CD14-positive monocyte (primary cell): ENCODE measurements around the gene ROBO2. TPM values are rescaled to one million over a fixed set of nuclear protein-coding genes. Genes with fewer than 3 reads are reported as not detected.

Source experiments
- DNase-seq, 3 donors: peaks; one replicate each; pipeline ENCODE4 v3.0.0-alpha.2; 2011 to 2022
- H2AFZ ChIP-seq: 2 replicates; pipeline ENCODE4 v1.6.0; 2012; ENCODE audit warnings: mild to moderate bottlenecking, low read depth, low read length, inconsistent platforms; ENCODE audit not compliant: insufficient read depth, poor library complexity, severe bottlenecking
- H3K27ac ChIP-seq, 2 donors: 1 replicate in 1 of 2; 2 replicates in 1 of 2; pipeline ENCODE4 v1.5.1; 2012 to 2013; ENCODE audit warnings: low read length in 2 of 2, control low read depth in 1 of 2, inconsistent platforms in 1 of 2, low read depth in 1 of 2, mild to moderate bottlenecking in 1 of 2
- H3K27me3 ChIP-seq, 2 donors: one replicate each; pipeline versions ENCODE4 v1.6.0 to v1.6.1; 2011 to 2013; ENCODE audit warnings: low read length in 2 of 2; ENCODE audit not compliant: control insufficient read depth in 2 of 2, insufficient read depth in 2 of 2
- H3K36me3 ChIP-seq, 2 donors: replicated peaks in 1 of 2; 1 replicate in 1 of 2; 2 replicates in 1 of 2; pipeline versions ENCODE4 v1.5.1 to v1.6.1; 2012 to 2013; ENCODE audit warnings: low read length in 2 of 2, control low read depth in 1 of 2, inconsistent platforms in 1 of 2, mild to moderate bottlenecking in 1 of 2; ENCODE audit not compliant: insufficient read depth in 2 of 2, control insufficient read depth in 1 of 2
- H3K4me1 ChIP-seq, 2 donors: 1 replicate in 1 of 2; 2 replicates in 1 of 2; pipeline versions ENCODE4 v1.5.1 to v1.6.1; 2012 to 2013; ENCODE audit warnings: low read length in 2 of 2, control low read depth in 1 of 2, inconsistent platforms in 1 of 2, mild to moderate bottlenecking in 1 of 2, moderate library complexity in 1 of 2; ENCODE audit not compliant: insufficient read depth in 2 of 2, control insufficient read depth in 1 of 2
- H3K4me2 ChIP-seq: replicated peaks from 2 replicates; pipeline ENCODE3; 2012; ENCODE audit warnings: low read length, moderate library complexity, mild to moderate bottlenecking; ENCODE audit not compliant: poor library complexity, severe bottlenecking; ENCODE audit errors: extremely low read depth
- H3K4me3 ChIP-seq, 3 experiments: fragments of 200-600 bp in 1 of 3; sonication (generic) in 1 of 3; replicated peaks in 1 of 3; 1 replicate in 2 of 3; 2 replicates in 1 of 3; pipeline ENCODE4 v1.5.1; 2011 to 2013; ENCODE audit warnings: low read length in 3 of 3, mild to moderate bottlenecking in 3 of 3, control low read depth in 2 of 3, low read depth in 2 of 3, inconsistent platforms in 1 of 3, moderate library complexity in 1 of 3
- H3K79me2 ChIP-seq: 2 replicates; pipeline ENCODE4 v1.6.0; 2012; ENCODE audit warnings: mild to moderate bottlenecking, control low read depth, inconsistent platforms, low read length, moderate library complexity; ENCODE audit not compliant: insufficient read depth
- H3K9ac ChIP-seq: 2 replicates; pipeline ENCODE4 v1.6.0; 2017; ENCODE audit warnings: low read length, mild to moderate bottlenecking; ENCODE audit not compliant: insufficient read depth, poor library complexity, severe bottlenecking
- H3K9me3 ChIP-seq, 2 donors: replicated peaks in 1 of 2; 1 replicate in 1 of 2; 2 replicates in 1 of 2; pipeline versions ENCODE4 v1.5.1 to v1.6.1; 2012 to 2013; ENCODE audit warnings: low read length in 2 of 2, control low read depth in 1 of 2; ENCODE audit not compliant: control insufficient read depth in 1 of 2, insufficient read depth in 1 of 2
- H4K20me1 ChIP-seq: 2 replicates; pipeline ENCODE4 v1.6.0; 2012; ENCODE audit warnings: mild to moderate bottlenecking, low read length, control low read depth, moderate library complexity; ENCODE audit not compliant: insufficient read depth
- H3K27ac Mint-ChIP-seq, 7 donors: one replicate each; pipeline ENCODE4 v1.8.0; 2020; ENCODE audit warnings: mild to moderate bottlenecking in 7 of 7, mixed read lengths in 7 of 7, moderate library complexity in 6 of 7, inconsistent platforms in 2 of 7
- H3K27me3 Mint-ChIP-seq, 3 donors: one replicate each; pipeline ENCODE4 v1.8.0; 2021 to 2022; ENCODE audit warnings: low read depth in 3 of 3, mild to moderate bottlenecking in 3 of 3, mixed read lengths in 3 of 3, moderate library complexity in 3 of 3, inconsistent platforms in 1 of 3
- H3K36me3 Mint-ChIP-seq, 2 donors: one replicate each; pipeline ENCODE4 v1.8.0; 2020; ENCODE audit warnings: mixed read lengths in 2 of 2, inconsistent platforms in 1 of 2, mild to moderate bottlenecking in 1 of 2
- H3K4me1 Mint-ChIP-seq: one replicate; pipeline ENCODE4 v1.8.0; 2020; ENCODE audit warnings: mild to moderate bottlenecking, mixed read lengths
- H3K4me3 Mint-ChIP-seq, 2 donors: one replicate each; pipeline ENCODE4 v1.8.0; 2020; ENCODE audit warnings: mild to moderate bottlenecking in 2 of 2, mixed read lengths in 2 of 2, moderate library complexity in 1 of 2
- H3K9me3 Mint-ChIP-seq, 7 donors: one replicate each; pipeline ENCODE4 v1.8.0; 2020 to 2022; ENCODE audit warnings: mixed read lengths in 7 of 7, mild to moderate bottlenecking in 6 of 7, moderate library complexity in 6 of 7, inconsistent platforms in 2 of 7
- CTCF ChIP-seq: fragments of 200-600 bp; IDR thresholded peaks from one replicate; pipeline ENCODE4 v1.8.0; 2022; ENCODE audit warnings: antibody characterized with exemption, mild to moderate bottlenecking
- WGBS: methylation state at CpG from one replicate; pipeline ENCODE4 v1.1.5; 2013; ENCODE audit warnings: missing lambda C conversion rate; ENCODE audit not compliant: insufficient coverage; 5-methylcytosine and 5-hydroxymethylcytosine counted together
- intact Hi-C, 2 donors: fragments of 100-400 bp; cut with micrococcal nuclease; formaldehyde crosslinking; loops; one replicate each; pipeline versions ENCODE4 v1.15.0 to v1.15.1; 2023
- polyA plus RNA-seq, 3 donors: library from polyadenylated mRNA; depleted of rRNA in 1 of 3; unstranded in 2 of 3; stranded (reverse) in 1 of 3; fragments of 300-500 nt in 2 of 3; fragments of >200 nt in 1 of 3; fragmentation: Illumina TruSeq in 2 of 3; gene quantifications; 1 replicate in 2 of 3; 2 replicates in 1 of 3; pipeline ENCODE4 v1.2.3, GENCODE V29; 2012 to 2021

The ROBO2 gene
- polyA plus RNA-seq, 3 donors: not detected

GRCh38 chr3:77309460-77309859 lies 269.6 kb downstream of the ROBO2 start:
- no peaks in the 10 kb centered on the region for H3K4me1 Mint-ChIP-seq
- no peak for DNase-seq
- no peaks in the 10 kb centered on the region for H3K36me3 Mint-ChIP-seq
- H3K9me3 Mint-ChIP-seq: peaks cover 0 to 2% (median 0%) of the 10 kb centered on the region in 7 donors
- Histone ChIP-seq H3K27ac (no peak overlapping the region), H3K4me1 (no peaks in the 10 kb centered on the region), H3K27me3 (no peaks in the 10 kb centered on the region), H2AFZ (no peak overlapping the region), H3K9me3 (no peaks in the 10 kb centered on the region), H3K9ac (no peak overlapping the region), H3K4me2 (no peak overlapping the region), H3K4me3 (no peak overlapping the region), H3K36me3 (no peaks in the 10 kb centered on the region), H3K79me2 (no peaks in the 10 kb centered on the region), H4K20me1 (no peaks in the 10 kb centered on the region)
- H3K4me3 Mint-ChIP-seq: no peak overlapping the region
- no peak overlapping the region for H3K27ac Mint-ChIP-seq
- H3K27me3 Mint-ChIP-seq: no peaks in the 10 kb centered on the region
- TF ChIP-seq CTCF: no peak
- intact Hi-C loops: no loop called here

DNA sequence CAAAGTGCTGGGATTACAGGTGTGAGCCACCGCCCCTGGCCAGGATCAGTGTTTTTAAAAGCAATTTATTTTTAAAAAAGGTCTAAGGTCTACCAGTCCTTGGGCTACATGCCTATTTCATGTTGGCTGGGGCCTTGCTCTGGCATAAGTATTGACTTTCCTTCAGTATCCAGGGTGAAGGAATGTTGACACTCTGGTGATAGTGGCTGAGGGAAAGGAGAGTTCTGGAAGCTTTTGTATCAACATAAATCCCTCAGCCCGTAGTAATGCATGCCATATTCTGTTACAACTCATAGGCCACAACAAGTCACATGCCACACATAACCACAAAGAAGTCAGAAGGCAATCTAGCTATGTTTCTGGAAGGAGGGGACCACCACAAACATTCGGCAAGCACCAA lies 273.9 kb downstream of the ROBO2 start:
- no peak for TF ChIP-seq CTCF
- Histone ChIP-seq H3K27me3 (no peaks in the 10 kb centered on the region), H3K4me2 (no peak overlapping the region), H4K20me1 (no peaks in the 10 kb centered on the region), H3K9ac (no peak overlapping the region), H2AFZ (no peak overlapping the region), H3K4me1 (no peaks in the 10 kb centered on the region), H3K79me2 (no peaks in the 10 kb centered on the region), H3K4me3 (no peak overlapping the region), H3K9me3 (no peaks in the 10 kb centered on the region), H3K36me3 (no peaks in the 10 kb centered on the region), H3K27ac (no peak overlapping the region)
- intact Hi-C loops: no loop called here
- DNase-seq: no peak
- H3K27ac Mint-ChIP-seq: no peak overlapping the region
- no peaks in the 10 kb centered on the region for H3K36me3 Mint-ChIP-seq
- no peaks in the 10 kb centered on the region for H3K27me3 Mint-ChIP-seq
- 100% methylated on average over 1 of the region's 3 CpGs for WGBS
- H3K9me3 Mint-ChIP-seq: no peaks in the 10 kb centered on the region
- H3K4me1 Mint-ChIP-seq: no peaks in the 10 kb centered on the region
- H3K4me3 Mint-ChIP-seq: no peak overlapping the region
